Pericardium fibroblast (primary cell): ENCODE results near the gene NELFA. TPM values are rescaled to one million over a fixed set of nuclear protein-coding genes. Genes with fewer than 3 reads are reported as not detected.

Source experiments
- total RNA-seq: library from RNA; depleted of rRNA; stranded (reverse); fragments of >200 nt; gene quantifications from 2 replicates; pipeline ENCODE4 v1.2.3, GENCODE V29; 2015

The NELFA gene
- total RNA-seq: 14.9 and 15.9 TPM in 2 replicates

DNA sequence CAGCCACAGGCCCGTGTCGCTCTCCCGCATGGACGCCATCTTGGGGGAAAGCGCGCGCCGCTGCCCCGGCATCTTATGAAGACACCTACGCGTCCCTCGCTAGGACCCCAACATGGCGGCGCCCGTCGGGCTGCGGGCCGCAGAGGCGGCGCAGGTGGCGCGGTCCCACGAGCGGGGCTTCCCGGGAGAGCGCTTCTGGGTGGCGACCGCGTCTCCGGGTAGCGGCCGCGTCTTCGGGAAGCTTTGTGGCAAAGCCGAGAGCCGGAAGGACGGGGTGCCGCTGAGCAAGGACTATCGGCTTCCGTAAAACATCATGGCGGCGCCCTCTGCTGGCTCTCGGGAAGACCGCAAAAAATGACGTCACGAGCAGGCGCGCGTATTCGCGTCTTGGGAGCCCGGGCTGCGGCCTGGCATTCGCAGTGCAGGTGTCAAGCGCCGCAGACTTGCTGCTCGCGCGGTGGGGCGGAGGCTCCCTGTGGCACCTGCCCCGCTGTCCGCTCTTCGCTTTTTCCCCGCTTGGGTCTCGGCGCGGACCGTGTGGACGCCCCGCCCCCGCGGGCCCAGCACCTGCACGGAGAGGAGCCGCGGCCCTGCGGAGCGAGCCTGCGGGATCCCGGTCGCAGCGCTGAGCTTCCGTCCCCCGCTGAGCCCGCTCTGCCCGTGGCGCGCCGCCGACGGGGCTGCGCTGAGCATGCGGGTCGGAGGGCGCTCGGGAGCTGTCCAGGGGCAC is at the start of gene NELFA:
Gene NELFA, minus strand, starts transcription at position 54 of the 730 bp plus-strand sequence. Its CDS starts 15 bp downstream, at position 39.

Other genes starting within 250 kb of the NELFA start
- gene FGFR3, start 215.7 kb downstream of the NELFA start, total RNA-seq: 1.2 and 2.2 TPM in 2 replicates
- 32.2 and 34.7 TPM in 2 replicates for gene LETM1, start 152.8 kb downstream of the NELFA start, total RNA-seq
- gene NSD2, start 137.6 kb downstream of the NELFA start, total RNA-seq: 12.3 and 20.9 TPM in 2 replicates
- 0.23 and 0.26 TPM in 2 replicates for gene NAT8L, start 50.4 kb upstream of the NELFA start, total RNA-seq
- 4.6 and 5.3 TPM in 2 replicates for gene HAUS3, start 233.1 kb upstream of the NELFA start, total RNA-seq
- gene POLN, start 233.1 kb upstream of the NELFA start, total RNA-seq: 1.1 and 1.9 TPM in 2 replicates